DND-41 (cell line): ENCODE measurements around the gene PYGO2.

Experiments
- ATAC-seq: fragments of 200-7000 bp; cut with Tn5 transposase; 3 replicates; pipeline ENCODE4 v1.9.1; 2021; ENCODE audit warnings: low read depth; ENCODE audit not compliant: insufficient read depth
- DNase-seq: peaks from one replicate; pipeline ENCODE4 v3.0.0-alpha.2; 2020
- H2AFZ ChIP-seq: 2 replicates; pipeline ENCODE4 v1.6.0; 2012; ENCODE audit warnings: low read depth, low read length
- H3K27ac ChIP-seq: 2 replicates; pipeline ENCODE4 v1.5.1; 2012; ENCODE audit warnings: low read length, inconsistent platforms
- H3K27me3 ChIP-seq: fragments of 200-600 bp; sonication (generic); 2 replicates; pipeline ENCODE4 v1.6.0; 2012; ENCODE audit warnings: low read length, mild to moderate bottlenecking, inconsistent platforms; ENCODE audit not compliant: insufficient read depth, poor library complexity
- H3K36me3 ChIP-seq: 2 replicates; pipeline ENCODE4 v1.5.1; 2012; ENCODE audit warnings: low read length, inconsistent platforms; ENCODE audit not compliant: insufficient read depth
- H3K4me1 ChIP-seq: 2 replicates; pipeline ENCODE4 v1.5.1; 2012; ENCODE audit warnings: mild to moderate bottlenecking, low read length; ENCODE audit not compliant: insufficient read depth
- H3K4me2 ChIP-seq: 2 replicates; pipeline ENCODE4 v1.6.0; 2012; ENCODE audit warnings: mild to moderate bottlenecking, moderate library complexity, low read length, inconsistent platforms; ENCODE audit not compliant: insufficient read depth
- H3K4me3 ChIP-seq, 2 experiments: fragments of 200-600 bp in 1 of 2; shearing (Covaris generic) in 1 of 2; 2 replicates each; pipeline ENCODE4 v1.5.1; 2012 to 2016; ENCODE audit warnings: inconsistent platforms in 2 of 2, low read length in 2 of 2, mild to moderate bottlenecking in 2 of 2, low read depth in 1 of 2, moderate library complexity in 1 of 2
- H3K79me2 ChIP-seq: 2 replicates; pipeline ENCODE4 v1.6.0; 2012; ENCODE audit warnings: low read length, inconsistent platforms; ENCODE audit not compliant: insufficient read depth
- H3K9ac ChIP-seq: 2 replicates; pipeline ENCODE4 v1.6.0; 2012; ENCODE audit warnings: low read depth, mild to moderate bottlenecking, inconsistent platforms, low read length, moderate library complexity
- H3K9me3 ChIP-seq: 2 replicates; pipeline ENCODE4 v1.5.1; 2012; ENCODE audit warnings: low read length, moderate library complexity, mild to moderate bottlenecking, inconsistent platforms; ENCODE audit not compliant: insufficient read depth, severe bottlenecking
- H4K20me1 ChIP-seq: 2 replicates; pipeline ENCODE4 v1.6.0; 2012; ENCODE audit warnings: low read length; ENCODE audit not compliant: insufficient read depth
- CTCF ChIP-seq: IDR thresholded peaks from 2 replicates; pipeline ENCODE4 v1.5.1; 2012; ENCODE audit warnings: borderline replicate concordance, low read length, moderate library complexity, mild to moderate bottlenecking; ENCODE audit not compliant: poor library complexity, severe bottlenecking; ENCODE audit errors: extremely low read depth
- EZH2 ChIP-seq: IDR thresholded peaks from 3 replicates; pipeline ENCODE4 v1.6.1; 2012; ENCODE audit warnings: borderline replicate concordance, low read depth, mild to moderate bottlenecking, moderate library complexity, low read length, inconsistent platforms; ENCODE audit not compliant: severe bottlenecking

PYGO2 gene

GRCh38 chr1:154992721-154993571, 31.4 kb upstream of the PYGO2 start:
- no peak overlapping the region for H3K9ac ChIP-seq
- DNase-seq (no peak), ATAC-seq (peak; percentile 65)
- peaks cover 26% of the 10 kb centered on the region for H3K36me3 ChIP-seq
- no peaks in the 10 kb centered on the region for H3K9me3 ChIP-seq
- H3K79me2 ChIP-seq, result peaks cover 2% of the 10 kb centered on the region; the same call in 1 of the 2 replicates
- no peak overlapping the region for H3K27ac ChIP-seq
- no peak overlapping the region for H3K4me3 ChIP-seq
- H3K27me3 ChIP-seq, result peaks cover 10% of the 10 kb centered on the region
- H4K20me1 ChIP-seq, result peaks cover 54% of the 10 kb centered on the region
- TF ChIP-seq EZH2 (no peak), CTCF (peak; percentile 54)
- peaks cover 3% of the 10 kb centered on the region for H3K4me1 ChIP-seq
- no peak overlapping the region for H3K4me2 ChIP-seq
- no peak overlapping the region for H2AFZ ChIP-seq

GRCh38 chr1:154990276-154990675, 28.7 kb upstream of the PYGO2 start:
- TF ChIP-seq EZH2 (no peak), CTCF (no peak)
- Histone ChIP-seq H3K4me1 (no peaks in the 10 kb centered on the region), H3K4me2 (no peak overlapping the region), H3K4me3 (no peak overlapping the region), H3K9me3 (no peaks in the 10 kb centered on the region), H3K27ac (no peak overlapping the region), H3K79me2 (peaks cover 3% of the 10 kb centered on the region; the same call in 1 of the 2 replicates), H3K36me3 (peaks cover 39% of the 10 kb centered on the region), H3K27me3 (no peaks in the 10 kb centered on the region), H2AFZ (no peak overlapping the region), H4K20me1 (peaks cover 54% of the 10 kb centered on the region), H3K9ac (no peak overlapping the region)
- no peak for DNase-seq
- ATAC-seq, result no peak

GRCh38 chr1:154989195-154989860, 27.7 kb upstream of the PYGO2 start:
- no peak overlapping the region for H3K4me2 ChIP-seq
- no peak overlapping the region for H3K4me3 ChIP-seq
- ATAC-seq, result no peak
- no peak overlapping the region for H3K9ac ChIP-seq
- H3K27me3 ChIP-seq, result no peaks in the 10 kb centered on the region
- no peak overlapping the region for H2AFZ ChIP-seq
- H3K79me2 ChIP-seq, result peaks cover 8% of the 10 kb centered on the region; the same call in 1 of the 2 replicates
- H3K4me1 ChIP-seq, result peaks cover 5% of the 10 kb centered on the region; the same call in 1 of the 2 replicates
- TF ChIP-seq EZH2, result no peak
- TF ChIP-seq CTCF, result no peak
- peaks cover 39% of the 10 kb centered on the region for H3K36me3 ChIP-seq
- DNase-seq, result no peak
- no peaks in the 10 kb centered on the region for H3K9me3 ChIP-seq
- no peak overlapping the region for H3K27ac ChIP-seq
- peaks cover 49% of the 10 kb centered on the region for H4K20me1 ChIP-seq
